OCI-LY3 (cell line): ENCODE measurements around the gene BLTP3B.

ENCODE experiments used
- H2AFZ ChIP-seq: fragments of 200-600, 300-600 bp; shearing (Covaris generic); 2 replicates; pipeline ENCODE4 v1.6.0; 2014; ENCODE audit warnings: antibody characterized with exemption, low read depth, low read length
- H3K27ac ChIP-seq: fragments of 200-600, 300-600 bp; sonication (generic); 2 replicates; pipeline ENCODE4 v1.5.1; 2014; ENCODE audit warnings: mild to moderate bottlenecking, low read length, moderate library complexity, mixed read lengths
- H3K27me3 ChIP-seq: fragments of 200-600, 300-600 bp; sonication (generic); 2 replicates; pipeline ENCODE4 v1.6.1; 2014; ENCODE audit warnings: low read depth, low read length, mixed read lengths
- H3K36me3 ChIP-seq: fragments of 200-600, 300-600 bp; sonication (generic); replicated peaks from 2 replicates; pipeline ENCODE3; 2014; ENCODE audit warnings: low read depth, low read length, mixed read lengths
- H3K4me1 ChIP-seq: fragments of 300-600, 200-600 bp; sonication (generic); 2 replicates; pipeline ENCODE4 v1.6.1; 2014; ENCODE audit warnings: low read length, mixed read lengths
- H3K4me2 ChIP-seq: fragments of 200-600, 300-600 bp; sonication (generic); 2 replicates; pipeline ENCODE4 v1.6.1; 2014; ENCODE audit warnings: low read length, mixed read lengths
- H3K4me3 ChIP-seq: fragments of 300-600, 200-600 bp; sonication (generic); 2 replicates; pipeline ENCODE4 v1.5.1; 2014; ENCODE audit warnings: antibody characterized with exemption, mild to moderate bottlenecking, low read length, moderate library complexity
- H3K79me2 ChIP-seq: fragments of 300-600, 200-600 bp; shearing (Covaris generic); 2 replicates; pipeline ENCODE4 v1.6.1; 2014; ENCODE audit warnings: mild to moderate bottlenecking, low read length, mixed read lengths
- H3K9ac ChIP-seq: fragments of 300-600, 200-600 bp; shearing (Covaris generic); 2 replicates; pipeline ENCODE4 v1.6.0; 2014; ENCODE audit warnings: mild to moderate bottlenecking, low read length, moderate library complexity
- H3K9me3 ChIP-seq: fragments of 200-600, 300-600 bp; shearing (Covaris generic); 2 replicates; pipeline ENCODE4 v1.6.1; 2014; ENCODE audit warnings: low read length, mixed read lengths; ENCODE audit not compliant: insufficient read depth
- H4K20me1 ChIP-seq: fragments of 200-600, 300-600 bp; sonication (generic); 2 replicates; pipeline ENCODE4 v1.6.1; 2016; ENCODE audit warnings: low read length, mixed read lengths; ENCODE audit not compliant: insufficient read depth
- CTCF ChIP-seq: fragments of 200-600, 300-600 bp; sonication (generic); IDR thresholded peaks from 2 replicates; pipeline ENCODE4 v1.5.1; 2014; ENCODE audit warnings: antibody characterized with exemption, low read length, low read depth
- EZH2phosphoT487 ChIP-seq: fragments of 200-600 bp; shearing (Covaris generic); IDR thresholded peaks from 2 replicates; pipeline ENCODE4 v1.6.1; 2018; ENCODE audit warnings: antibody characterized with exemption, mixed run types, low read depth

The BLTP3B gene

GRCh38 chr12:100170313-100170858 is 27.7 kb upstream of the BLTP3B start:
- no peak overlapping the region for H3K4me3 ChIP-seq
- no peaks in the 10 kb centered on the region for H3K79me2 ChIP-seq
- H3K4me2 ChIP-seq: no peak overlapping the region
- H3K4me1 ChIP-seq: no peaks in the 10 kb centered on the region
- no peak overlapping the region for H3K27ac ChIP-seq
- H3K36me3 ChIP-seq: no peaks in the 10 kb centered on the region
- H3K9me3 ChIP-seq: no peaks in the 10 kb centered on the region
- H3K27me3 ChIP-seq: no peaks in the 10 kb centered on the region
- no peak overlapping the region for H3K9ac ChIP-seq
- H2AFZ ChIP-seq: no peak overlapping the region
- no peaks in the 10 kb centered on the region for H4K20me1 ChIP-seq
- no peak for TF ChIP-seq CTCF
- no peak for TF ChIP-seq EZH2phosphoT487

- no peaks in the 10 kb centered on the region for H3K4me1 ChIP-seq
- H3K4me2 ChIP-seq: no peak overlapping the region
- H3K4me3 ChIP-seq: no peak overlapping the region
- H3K9ac ChIP-seq: no peak overlapping the region
- no peak overlapping the region for H2AFZ ChIP-seq
- no peak overlapping the region for H3K27ac ChIP-seq
- H3K79me2 ChIP-seq: no peaks in the 10 kb centered on the region
- H3K36me3 ChIP-seq: no peaks in the 10 kb centered on the region
- H3K9me3 ChIP-seq: no peaks in the 10 kb centered on the region
- H4K20me1 ChIP-seq: no peaks in the 10 kb centered on the region
- TF ChIP-seq EZH2phosphoT487: no peak
- H3K27me3 ChIP-seq: no peaks in the 10 kb centered on the region
Measured at GRCh38 chr12:100169345-100169744, 26.7 kb upstream of the BLTP3B start.

- no peaks in the 10 kb centered on the region for H4K20me1 ChIP-seq
- no peak overlapping the region for H3K27ac ChIP-seq
- H3K9ac ChIP-seq: no peak overlapping the region
- no peak overlapping the region for H2AFZ ChIP-seq
- H3K4me1 ChIP-seq: no peaks in the 10 kb centered on the region
- no peaks in the 10 kb centered on the region for H3K9me3 ChIP-seq
- TF ChIP-seq CTCF: no peak
- TF ChIP-seq EZH2phosphoT487: no peak
- H3K4me3 ChIP-seq: no peak overlapping the region
- no peak overlapping the region for H3K4me2 ChIP-seq
- no peaks in the 10 kb centered on the region for H3K27me3 ChIP-seq
- no peaks in the 10 kb centered on the region for H3K36me3 ChIP-seq
- H3K79me2 ChIP-seq: no peaks in the 10 kb centered on the region
Measured at GRCh38 chr12:100168562-100168961, 25.9 kb upstream of the BLTP3B start.

DNA sequence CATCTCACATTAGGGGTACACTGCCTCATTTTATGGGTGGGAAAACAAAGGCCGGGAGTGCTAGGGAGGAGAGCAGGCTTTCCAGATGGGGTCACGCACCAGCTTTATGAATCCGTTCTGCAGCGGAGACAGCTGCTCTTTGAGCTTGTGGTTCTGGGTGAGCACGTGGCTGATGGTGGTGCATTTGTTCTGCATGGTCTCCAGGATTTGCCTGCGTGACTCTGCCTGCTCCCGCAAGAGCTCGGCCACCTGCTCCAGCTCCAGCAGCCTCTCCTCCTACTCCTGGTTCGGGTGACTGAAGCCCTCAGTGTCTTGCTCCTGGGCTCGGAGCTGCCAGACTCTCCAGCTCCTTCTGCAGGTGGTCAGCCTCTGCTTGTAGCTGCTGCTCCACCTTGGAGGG is 23.6 kb upstream of the BLTP3B start:
- H3K27me3 ChIP-seq: no peaks in the 10 kb centered on the region
- no peaks in the 10 kb centered on the region for H3K9me3 ChIP-seq
- H3K36me3 ChIP-seq: no peaks in the 10 kb centered on the region
- H3K9ac ChIP-seq: no peak overlapping the region
- H2AFZ ChIP-seq: no peak overlapping the region
- H3K4me2 ChIP-seq: no peak overlapping the region
- no peaks in the 10 kb centered on the region for H3K4me1 ChIP-seq
- H3K27ac ChIP-seq: no peak overlapping the region
- H3K4me3 ChIP-seq: no peak overlapping the region
- no peaks in the 10 kb centered on the region for H4K20me1 ChIP-seq
- TF ChIP-seq CTCF (no peak), EZH2phosphoT487 (no peak)
- H3K79me2 ChIP-seq: no peaks in the 10 kb centered on the region
